SU-DHL-6 (cell line): ENCODE measurements around the gene CABCOCO1.

Source experiments
- H2AFZ ChIP-seq: fragments of 200-600 bp; sonication (generic); 2 replicates; pipeline ENCODE4 v1.6.1; 2014; ENCODE audit warnings: low read depth, mild to moderate bottlenecking, moderate library complexity, mixed read lengths, antibody characterized with exemption, low read length; ENCODE audit not compliant: severe bottlenecking
- H3F3A ChIP-seq: fragments of 200-600 bp; shearing (Covaris generic); 2 replicates; pipeline ENCODE4 v1.6.0; 2016; ENCODE audit warnings: antibody characterized with exemption, mild to moderate bottlenecking; ENCODE audit not compliant: insufficient read depth
- H3K27ac ChIP-seq: fragments of 200-600 bp; sonication (generic); 2 replicates; pipeline ENCODE4 v1.5.1; 2016; ENCODE audit warnings: low read depth, mild to moderate bottlenecking, low read length, moderate library complexity, mixed read lengths
- H3K27me3 ChIP-seq: fragments of 200-600 bp; sonication (generic), shearing (Covaris generic); 2 replicates; pipeline ENCODE4 v1.6.0; 2014; ENCODE audit warnings: mild to moderate bottlenecking, low read length
- H3K36me3 ChIP-seq: fragments of 200-600 bp; sonication (generic); 2 replicates; pipeline ENCODE4 v1.6.1; 2014; ENCODE audit warnings: mild to moderate bottlenecking, low read length, mixed read lengths
- H3K4me2 ChIP-seq: fragments of 300-600, 200-600 bp; shearing (Covaris generic), sonication (generic); 2 replicates; pipeline ENCODE4 v1.6.0; 2014; ENCODE audit warnings: low read length, low read depth, mild to moderate bottlenecking; ENCODE audit not compliant: poor library complexity, severe bottlenecking
- H3K4me3 ChIP-seq: fragments of 200-600 bp; sonication (generic); 2 replicates; pipeline ENCODE4 v1.5.1; 2014; ENCODE audit warnings: antibody characterized with exemption, low read length, mild to moderate bottlenecking, mixed read lengths; ENCODE audit not compliant: insufficient read depth, poor library complexity, severe bottlenecking
- H3K79me2 ChIP-seq: fragments of 200-600 bp; sonication (generic); 2 replicates; pipeline ENCODE4 v1.6.1; 2014; ENCODE audit warnings: mild to moderate bottlenecking, low read length, moderate library complexity; ENCODE audit not compliant: insufficient read depth
- H3K9ac ChIP-seq: fragments of 200-600 bp; sonication (generic); 2 replicates; pipeline ENCODE4 v1.7.0; 2014; ENCODE audit warnings: mild to moderate bottlenecking, low read length
- H3K9me2 ChIP-seq: fragments of 200-600 bp; sonication (generic); replicated peaks from 2 replicates; pipeline ENCODE4 v1.6.1; 2014; ENCODE audit warnings: low read length; ENCODE audit not compliant: insufficient read depth
- H3K9me3 ChIP-seq: fragments of 200-600 bp; sonication (generic); 2 replicates; pipeline ENCODE4 v1.6.1; 2014; ENCODE audit warnings: low read length, mixed read lengths; ENCODE audit not compliant: insufficient read depth
- H4K20me1 ChIP-seq: fragments of 200-600 bp; sonication (generic); 2 replicates; pipeline ENCODE4 v1.6.1; 2014; ENCODE audit warnings: low read depth, mild to moderate bottlenecking, antibody characterized with exemption, low read length, moderate library complexity, mixed read lengths
- EZH2phosphoT487 ChIP-seq: fragments of 200-600 bp; sonication (generic), shearing (Covaris generic); conservative IDR thresholded peaks from 2 replicates; pipeline ENCODE4 v1.6.1; 2018; ENCODE audit warnings: mild to moderate bottlenecking, antibody characterized with exemption, low read length, moderate library complexity, mixed read lengths
- TF ChIP-seq, protein P1 (sequence below): fragments of 200-600 bp; sonication (generic); IDR thresholded peaks from one replicate; pipeline ENCODE4 v1.5.1; 2017; ENCODE audit warnings: antibody characterized with exemption, mild to moderate bottlenecking, low read length, moderate library complexity; ENCODE audit not compliant: insufficient read depth, poor library complexity, severe bottlenecking

The CABCOCO1 gene

DNA sequence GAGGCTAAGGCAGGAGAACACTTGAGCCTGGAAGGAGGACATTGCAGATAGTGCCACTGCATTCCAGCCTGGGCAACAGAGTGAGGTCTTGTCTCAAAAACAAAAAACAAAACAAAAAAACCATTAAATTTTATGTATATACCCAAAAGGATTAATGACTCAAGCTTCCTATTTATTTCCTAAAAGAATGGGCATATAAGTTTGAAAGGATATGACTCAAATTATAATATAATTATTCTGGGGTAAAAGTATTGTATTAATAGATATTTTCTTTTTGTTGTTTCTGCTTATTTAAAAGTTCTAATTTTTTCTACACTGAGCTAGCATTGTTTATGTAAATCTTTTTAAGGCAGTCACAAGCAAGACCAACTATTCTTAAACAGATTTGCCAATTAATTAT lies 42.2 kb upstream of the CABCOCO1 start:
- no peaks in the 10 kb centered on the region for H3K79me2 ChIP-seq
- no peaks in the 10 kb centered on the region for H3K27me3 ChIP-seq
- no peak overlapping the region for H3K4me3 ChIP-seq
- H4K20me1 ChIP-seq: no peaks in the 10 kb centered on the region
- no peak overlapping the region for H2AFZ ChIP-seq
- no peak overlapping the region for H3K27ac ChIP-seq
- H3K9me2 ChIP-seq: no peaks in the 10 kb centered on the region
- H3K4me2 ChIP-seq: no peak overlapping the region
- H3K9me3 ChIP-seq: no peaks in the 10 kb centered on the region
- TF ChIP-seq, protein P1, sequence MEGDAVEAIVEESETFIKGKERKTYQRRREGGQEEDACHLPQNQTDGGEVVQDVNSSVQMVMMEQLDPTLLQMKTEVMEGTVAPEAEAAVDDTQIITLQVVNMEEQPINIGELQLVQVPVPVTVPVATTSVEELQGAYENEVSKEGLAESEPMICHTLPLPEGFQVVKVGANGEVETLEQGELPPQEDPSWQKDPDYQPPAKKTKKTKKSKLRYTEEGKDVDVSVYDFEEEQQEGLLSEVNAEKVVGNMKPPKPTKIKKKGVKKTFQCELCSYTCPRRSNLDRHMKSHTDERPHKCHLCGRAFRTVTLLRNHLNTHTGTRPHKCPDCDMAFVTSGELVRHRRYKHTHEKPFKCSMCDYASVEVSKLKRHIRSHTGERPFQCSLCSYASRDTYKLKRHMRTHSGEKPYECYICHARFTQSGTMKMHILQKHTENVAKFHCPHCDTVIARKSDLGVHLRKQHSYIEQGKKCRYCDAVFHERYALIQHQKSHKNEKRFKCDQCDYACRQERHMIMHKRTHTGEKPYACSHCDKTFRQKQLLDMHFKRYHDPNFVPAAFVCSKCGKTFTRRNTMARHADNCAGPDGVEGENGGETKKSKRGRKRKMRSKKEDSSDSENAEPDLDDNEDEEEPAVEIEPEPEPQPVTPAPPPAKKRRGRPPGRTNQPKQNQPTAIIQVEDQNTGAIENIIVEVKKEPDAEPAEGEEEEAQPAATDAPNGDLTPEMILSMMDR: no peak
- no peak for TF ChIP-seq EZH2phosphoT487
- H3F3A ChIP-seq: no peaks in the 10 kb centered on the region
- H3K9ac ChIP-seq: no peak overlapping the region
- H3K36me3 ChIP-seq: no peaks in the 10 kb centered on the region

DNA sequence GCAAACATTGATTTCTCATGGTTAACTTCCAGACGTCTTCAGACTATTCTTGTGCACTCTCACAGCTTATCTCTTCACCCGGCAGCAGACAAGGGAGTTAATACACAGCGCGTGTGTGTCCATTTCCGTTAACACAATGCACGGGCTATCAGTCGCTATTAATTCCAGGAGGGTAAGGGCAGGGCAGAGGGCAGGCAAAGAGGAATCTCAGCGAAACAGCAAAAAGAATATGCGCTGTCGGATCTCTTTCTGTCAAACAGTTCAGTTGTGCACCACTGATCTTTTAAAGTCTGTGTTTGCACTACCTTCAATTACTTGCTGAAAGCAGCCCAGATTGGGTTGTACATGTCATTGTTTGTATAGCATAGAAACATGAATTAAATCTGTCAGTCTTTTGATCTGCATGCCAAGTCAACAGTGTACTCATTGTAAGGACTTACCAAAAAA lies 41.1 kb upstream of the CABCOCO1 start:
- H3K9ac ChIP-seq: no peak overlapping the region
- H3F3A ChIP-seq: no peaks in the 10 kb centered on the region
- H3K9me3 ChIP-seq: no peaks in the 10 kb centered on the region
- no peaks in the 10 kb centered on the region for H3K36me3 ChIP-seq
- H3K27ac ChIP-seq: no peak overlapping the region
- H2AFZ ChIP-seq: no peak overlapping the region
- H3K27me3 ChIP-seq: no peaks in the 10 kb centered on the region
- H3K9me2 ChIP-seq: no peaks in the 10 kb centered on the region
- H4K20me1 ChIP-seq: no peaks in the 10 kb centered on the region
- no peak overlapping the region for H3K4me2 ChIP-seq
- TF ChIP-seq, protein P1: no peak
- H3K4me3 ChIP-seq: no peak overlapping the region
- no peaks in the 10 kb centered on the region for H3K79me2 ChIP-seq

DNA sequence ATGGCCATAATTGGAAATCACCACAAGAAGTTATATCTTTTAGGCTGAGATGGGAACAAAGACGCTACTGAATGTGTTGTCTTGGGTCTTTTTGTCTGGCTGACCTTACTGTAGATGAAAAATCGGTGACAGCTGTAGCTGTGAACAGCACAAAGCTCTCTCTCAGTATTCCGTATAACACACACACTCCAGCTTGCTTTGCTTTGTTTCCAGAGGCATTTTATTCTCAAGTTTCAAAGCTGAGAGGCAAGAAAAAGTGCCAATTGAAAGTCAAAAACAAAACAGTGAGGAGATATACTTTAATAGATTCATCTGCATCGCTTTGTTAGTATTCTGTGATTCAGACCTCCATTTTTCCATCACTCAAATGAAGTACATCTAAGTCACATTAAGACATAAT lies 39.6 kb upstream of the CABCOCO1 start:
- no peak overlapping the region for H3K4me2 ChIP-seq
- H2AFZ ChIP-seq: no peak overlapping the region

More for the DNA sequence above, 39.6 kb upstream of the CABCOCO1 start:
- no peaks in the 10 kb centered on the region for H3K9me3 ChIP-seq
- H3K4me3 ChIP-seq: no peak overlapping the region
- H3K27ac ChIP-seq: no peak overlapping the region
- no peaks in the 10 kb centered on the region for H3K27me3 ChIP-seq
- no peaks in the 10 kb centered on the region for H3F3A ChIP-seq
- H3K79me2 ChIP-seq: no peaks in the 10 kb centered on the region
- no peaks in the 10 kb centered on the region for H3K36me3 ChIP-seq
- H3K9ac ChIP-seq: no peak overlapping the region
- no peaks in the 10 kb centered on the region for H3K9me2 ChIP-seq
- no peaks in the 10 kb centered on the region for H4K20me1 ChIP-seq
- TF ChIP-seq EZH2phosphoT487: no peak
- TF ChIP-seq, protein P1: no peak
